Measurements from ENCODE around the gene SERPINH1.
A peak's percentile ranks its signal among the peaks of the same experiment; 100 is the strongest.
"Not testable (repeated sequence)": the region's sequence is repeated elsewhere in the genome, so short reads cannot be mapped to it uniquely, and the experiment has no call there.

The SERPINH1 gene

GRCh38 chr11:75576017-75576416 lies 14.0 kb downstream of the SERPINH1 start:
- no peak for DNase-seq

- DNase-seq: peak; percentile 89
Measured at GRCh38 chr11:75576499-75576918, 14.5 kb downstream of the SERPINH1 start.

- peak; percentile 50 for DNase-seq
Measured at GRCh38 chr11:75577207-75577606, 15.2 kb downstream of the SERPINH1 start.

- peak; percentile 55 for DNase-seq
Measured at GRCh38 chr11:75578977-75579376, 16.9 kb downstream of the SERPINH1 start.

GRCh38 chr11:75579841-75580240 lies 17.8 kb downstream of the SERPINH1 start:
- no peak for DNase-seq

GRCh38 chr11:75582506-75582894 lies 20.4 kb downstream of the SERPINH1 start:
- DNase-seq: no peak

- peak; percentile 87 for DNase-seq
Measured at GRCh38 chr11:75582895-75583717, 21.1 kb downstream of the SERPINH1 start.

GRCh38 chr11:75583718-75584658 lies 21.9 kb downstream of the SERPINH1 start:
- DNase-seq: peak; percentile 80

- not testable (repeated sequence) for DNase-seq
Measured at GRCh38 chr11:75584659-75585292, 22.7 kb downstream of the SERPINH1 start.

GRCh38 chr11:75585293-75585670 lies 23.2 kb downstream of the SERPINH1 start:
- DNase-seq: no peak

- DNase-seq: no peak
Measured at GRCh38 chr11:75586395-75586794, 24.3 kb downstream of the SERPINH1 start.

GRCh38 chr11:75588051-75588481 lies 26.0 kb downstream of the SERPINH1 start:
- no peak for DNase-seq

- DNase-seq: no peak
Measured at GRCh38 chr11:75589051-75589450, 27.0 kb downstream of the SERPINH1 start.

GRCh38 chr11:75589933-75590332 lies 27.9 kb downstream of the SERPINH1 start:
- DNase-seq: no peak

- no peak for DNase-seq
Measured at GRCh38 chr11:75591371-75591770, 29.3 kb downstream of the SERPINH1 start.

- DNase-seq: no peak
Measured at GRCh38 chr11:75591966-75592365, 29.9 kb downstream of the SERPINH1 start.

- DNase-seq: no peak
Measured at GRCh38 chr11:75592715-75593114, 30.7 kb downstream of the SERPINH1 start.

GRCh38 chr11:75593286-75593915 lies 31.3 kb downstream of the SERPINH1 start:
- no peak for DNase-seq

- DNase-seq: no peak
Measured at GRCh38 chr11:75594211-75594610, 32.2 kb downstream of the SERPINH1 start.

- no peak for DNase-seq
Measured at GRCh38 chr11:75595429-75595828, 33.4 kb downstream of the SERPINH1 start.

- DNase-seq: no peak
Measured at GRCh38 chr11:75596914-75597313, 34.9 kb downstream of the SERPINH1 start.

- no peak for DNase-seq
Measured at GRCh38 chr11:75597636-75598035, 35.6 kb downstream of the SERPINH1 start.
